Progenitor cell of endocrine pancreas (in vitro differentiated cells): ENCODE data around the gene UBASH3A. TPM values are rescaled to one million over a fixed set of nuclear protein-coding genes. Genes with fewer than 3 reads are reported as not detected.

Experiments used
- DNase-seq: peaks from one replicate; pipeline ENCODE4 v3.0.0; 2021; ENCODE audit warnings: low spot score; ENCODE audit not compliant: unreplicated experiment
- H3K27ac Mint-ChIP-seq: 2 replicates; pipeline ENCODE4 v1.8.0; 2021; ENCODE audit warnings: mild to moderate bottlenecking, moderate library complexity, mixed read lengths
- H3K27me3 Mint-ChIP-seq: 2 replicates; pipeline ENCODE4 v1.8.0; 2021; ENCODE audit warnings: mixed read lengths
- H3K36me3 Mint-ChIP-seq: 2 replicates; pipeline ENCODE4 v1.8.0; 2022; ENCODE audit warnings: mixed read lengths; ENCODE audit not compliant: insufficient read depth
- H3K4me1 Mint-ChIP-seq: 2 replicates; pipeline ENCODE4 v1.8.0; 2021; ENCODE audit warnings: low read depth, mixed read lengths
- H3K4me3 Mint-ChIP-seq: 2 replicates; pipeline ENCODE4 v1.8.0; 2021; ENCODE audit warnings: low read depth, mild to moderate bottlenecking, moderate library complexity, mixed read lengths
- H3K9me3 Mint-ChIP-seq: 2 replicates; pipeline ENCODE4 v1.8.0; 2021; ENCODE audit warnings: low read depth, mixed read lengths
- total RNA-seq: library from RNA; stranded (reverse); gene quantifications from 2 replicates; pipeline ENCODE4 v1.2.1, GENCODE V29; 2021
- TF ChIP-seq, protein P1 (sequence below): fragments of 200-600 bp; sonication (generic); IDR thresholded peaks from one replicate; pipeline ENCODE4 v1.5.0; 2021; ENCODE audit warnings: antibody characterized with exemption, mild to moderate bottlenecking; ENCODE audit not compliant: unreplicated experiment

Gene UBASH3A
- total RNA-seq, 1 donor from 2014 or later: not detected

DNA sequence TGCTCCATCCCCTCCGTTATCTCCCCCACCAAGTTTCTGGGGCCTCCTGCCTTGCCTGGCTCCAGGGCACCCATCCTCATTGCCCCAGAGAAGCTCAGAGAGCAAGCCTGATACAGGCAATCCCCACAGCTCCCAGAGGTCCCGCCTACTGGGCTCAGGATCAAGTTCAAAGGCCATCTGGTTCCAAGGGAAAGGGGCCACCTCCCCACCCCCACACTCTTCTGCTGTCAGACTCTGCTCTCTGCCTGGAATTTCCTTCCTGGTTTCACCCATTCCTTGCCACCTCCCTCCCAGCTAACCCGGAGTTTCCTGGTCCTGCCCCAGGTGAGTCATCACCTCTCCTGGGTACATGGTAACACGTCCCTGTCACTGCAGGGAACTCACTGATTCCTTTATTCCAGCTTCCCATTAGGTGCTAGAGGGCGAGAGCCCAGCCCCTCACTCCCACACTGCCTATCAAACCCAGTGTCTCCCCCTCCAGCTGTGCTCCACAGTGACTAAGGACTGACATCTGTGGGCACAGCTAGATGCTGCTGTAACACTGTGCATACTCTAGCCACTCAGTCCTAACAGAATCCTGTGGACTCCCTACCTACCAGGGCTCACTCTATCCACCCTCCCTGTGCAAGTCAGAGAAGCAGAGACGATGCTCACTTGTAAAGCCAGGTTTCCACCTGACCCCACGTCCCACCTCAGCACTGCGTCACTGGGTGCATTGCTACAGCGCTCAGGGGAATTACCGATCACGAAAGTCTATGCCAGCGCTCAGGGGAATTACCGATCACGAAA lies 70.5 kb downstream of the UBASH3A start:
- Mint-ChIP-seq H3K9me3 (no peaks in the 10 kb centered on the region), H3K4me1 (peaks cover 9% of the 10 kb centered on the region), H3K27me3 (no peaks in the 10 kb centered on the region), H3K36me3 (no peaks in the 10 kb centered on the region), H3K4me3 (no peak overlapping the region), H3K27ac (peak overlapping the region; percentile 55)
- TF ChIP-seq, protein P1, sequence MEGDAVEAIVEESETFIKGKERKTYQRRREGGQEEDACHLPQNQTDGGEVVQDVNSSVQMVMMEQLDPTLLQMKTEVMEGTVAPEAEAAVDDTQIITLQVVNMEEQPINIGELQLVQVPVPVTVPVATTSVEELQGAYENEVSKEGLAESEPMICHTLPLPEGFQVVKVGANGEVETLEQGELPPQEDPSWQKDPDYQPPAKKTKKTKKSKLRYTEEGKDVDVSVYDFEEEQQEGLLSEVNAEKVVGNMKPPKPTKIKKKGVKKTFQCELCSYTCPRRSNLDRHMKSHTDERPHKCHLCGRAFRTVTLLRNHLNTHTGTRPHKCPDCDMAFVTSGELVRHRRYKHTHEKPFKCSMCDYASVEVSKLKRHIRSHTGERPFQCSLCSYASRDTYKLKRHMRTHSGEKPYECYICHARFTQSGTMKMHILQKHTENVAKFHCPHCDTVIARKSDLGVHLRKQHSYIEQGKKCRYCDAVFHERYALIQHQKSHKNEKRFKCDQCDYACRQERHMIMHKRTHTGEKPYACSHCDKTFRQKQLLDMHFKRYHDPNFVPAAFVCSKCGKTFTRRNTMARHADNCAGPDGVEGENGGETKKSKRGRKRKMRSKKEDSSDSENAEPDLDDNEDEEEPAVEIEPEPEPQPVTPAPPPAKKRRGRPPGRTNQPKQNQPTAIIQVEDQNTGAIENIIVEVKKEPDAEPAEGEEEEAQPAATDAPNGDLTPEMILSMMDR: no peak
- DNase-seq: no peak

DNA sequence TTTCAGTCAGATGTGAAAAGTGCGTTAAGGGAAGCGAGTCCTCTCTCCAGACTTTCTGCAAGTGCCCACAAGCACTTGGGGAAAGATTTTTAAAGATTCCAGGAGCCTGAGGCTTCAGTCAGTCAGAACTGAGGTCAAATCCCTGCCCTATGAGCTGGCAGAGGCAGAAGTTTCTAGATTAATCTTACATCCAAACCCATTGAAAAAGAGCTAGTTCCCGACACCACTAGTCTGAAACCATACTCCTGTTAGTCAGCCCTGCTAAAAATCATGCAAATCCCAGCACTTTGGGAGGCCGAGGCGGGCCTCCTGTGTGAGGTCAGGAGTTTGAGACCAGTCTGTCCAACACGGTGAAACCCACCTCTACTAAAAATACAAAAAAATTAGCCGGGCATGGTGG lies 71.3 kb downstream of the UBASH3A start:
- no peaks in the 10 kb centered on the region for H3K27me3 Mint-ChIP-seq
- H3K9me3 Mint-ChIP-seq: no peaks in the 10 kb centered on the region
- no peak for DNase-seq
- TF ChIP-seq, protein P1: no peak
- H3K36me3 Mint-ChIP-seq: no peaks in the 10 kb centered on the region
- no peak overlapping the region for H3K27ac Mint-ChIP-seq
- H3K4me3 Mint-ChIP-seq: no peak overlapping the region
- H3K4me1 Mint-ChIP-seq: peaks cover 9% of the 10 kb centered on the region

DNA sequence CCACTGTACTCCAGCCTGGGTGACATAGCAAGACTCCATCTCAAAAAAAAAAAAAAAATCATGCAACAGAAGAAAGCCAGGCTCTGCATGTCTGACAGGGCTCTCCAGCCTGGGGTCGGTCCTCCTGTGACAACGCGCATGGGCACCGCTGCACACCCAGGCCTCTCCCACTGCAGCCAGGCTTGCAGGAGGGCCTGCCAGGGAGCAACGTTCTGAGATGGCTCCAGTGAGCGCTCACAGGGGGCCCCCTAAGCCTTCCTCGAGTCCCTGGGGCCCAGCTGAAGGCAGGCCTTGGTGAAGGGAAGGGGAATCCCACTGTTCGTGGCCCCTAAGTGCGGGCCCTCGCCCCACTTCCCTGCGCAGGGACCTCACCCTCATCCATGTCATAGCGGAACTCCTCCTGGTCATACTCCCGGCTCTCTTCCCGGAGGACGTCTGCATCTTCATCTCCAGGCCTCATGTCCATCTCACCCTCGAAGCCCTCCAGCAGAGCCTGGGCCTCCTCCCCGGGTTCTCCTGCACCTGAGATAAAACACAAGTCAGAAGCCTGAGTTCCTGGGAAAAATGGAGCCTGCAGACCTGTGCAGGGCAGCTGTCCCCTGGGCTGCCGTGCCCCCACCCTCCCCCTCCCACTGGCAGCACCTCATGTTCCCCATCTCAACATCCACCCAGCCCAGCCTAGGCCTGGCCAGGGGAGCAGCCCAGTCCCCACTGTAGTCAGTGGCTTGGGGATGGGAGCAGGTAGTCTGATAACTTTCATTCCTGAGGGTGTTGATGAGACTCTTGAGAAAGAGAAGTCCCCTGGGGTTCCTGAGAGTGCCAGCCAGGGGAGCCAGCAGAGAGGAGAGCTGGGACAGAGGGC lies 72.1 kb downstream of the UBASH3A start:
- H3K9me3 Mint-ChIP-seq: no peaks in the 10 kb centered on the region
- H3K27me3 Mint-ChIP-seq: no peaks in the 10 kb centered on the region
- H3K27ac Mint-ChIP-seq: no peak overlapping the region
- H3K4me3 Mint-ChIP-seq: no peak overlapping the region
- peaks cover 9% of the 10 kb centered on the region for H3K4me1 Mint-ChIP-seq
- TF ChIP-seq, protein P1: no peak
- no peak for DNase-seq
- H3K36me3 Mint-ChIP-seq: no peaks in the 10 kb centered on the region

DNA sequence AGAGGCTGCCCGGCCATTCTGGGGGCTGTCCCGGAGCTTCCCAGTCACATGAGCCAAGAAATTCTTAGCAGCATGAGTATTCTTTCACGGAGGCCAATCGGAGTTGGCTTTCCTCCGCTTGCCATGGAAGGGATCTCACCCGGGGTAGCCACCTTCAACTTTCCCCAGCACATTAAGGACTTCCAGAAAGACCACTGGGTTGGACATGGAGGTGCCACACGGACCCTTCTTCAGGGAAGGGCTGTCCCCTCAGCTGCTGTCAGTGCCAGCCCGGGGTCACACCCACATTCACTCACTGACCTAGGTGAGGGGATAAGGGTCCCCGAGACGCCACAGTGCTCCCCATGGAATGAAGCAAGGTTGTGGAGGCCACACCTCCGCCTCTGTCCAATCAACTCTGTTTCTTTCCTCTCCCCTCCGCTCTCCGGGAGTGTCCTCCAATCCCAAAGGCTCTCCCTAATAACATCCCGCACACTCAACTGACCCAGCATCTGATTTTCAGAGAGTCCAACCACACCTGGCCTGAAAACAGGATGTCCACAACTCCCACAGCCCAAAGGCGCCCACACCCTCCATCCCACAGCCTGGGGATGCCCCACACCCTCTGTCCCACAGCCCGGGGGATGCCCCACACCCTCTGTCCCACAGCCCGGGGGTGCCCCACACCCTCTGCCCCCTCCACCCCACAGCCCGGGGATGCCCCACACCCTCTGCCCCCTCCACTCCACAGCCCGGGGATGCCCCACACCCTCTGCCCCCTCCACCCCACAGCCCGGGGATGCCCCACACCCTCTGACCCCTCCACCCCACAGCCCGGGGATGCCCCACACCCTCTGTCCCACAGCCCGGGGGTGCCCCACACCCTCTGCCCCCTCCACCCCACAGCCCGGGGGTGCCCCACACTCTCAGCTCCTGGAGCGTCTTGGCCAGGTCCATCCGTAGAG lies 73.0 kb downstream of the UBASH3A start:
- Mint-ChIP-seq H3K4me1 (peaks cover 9% of the 10 kb centered on the region), H3K27me3 (no peaks in the 10 kb centered on the region), H3K4me3 (no peak overlapping the region), H3K36me3 (no peaks in the 10 kb centered on the region), H3K9me3 (peaks cover 4% of the 10 kb centered on the region), H3K27ac (no peak overlapping the region)
- no peak for DNase-seq
- TF ChIP-seq, protein P1: no peak

DNA sequence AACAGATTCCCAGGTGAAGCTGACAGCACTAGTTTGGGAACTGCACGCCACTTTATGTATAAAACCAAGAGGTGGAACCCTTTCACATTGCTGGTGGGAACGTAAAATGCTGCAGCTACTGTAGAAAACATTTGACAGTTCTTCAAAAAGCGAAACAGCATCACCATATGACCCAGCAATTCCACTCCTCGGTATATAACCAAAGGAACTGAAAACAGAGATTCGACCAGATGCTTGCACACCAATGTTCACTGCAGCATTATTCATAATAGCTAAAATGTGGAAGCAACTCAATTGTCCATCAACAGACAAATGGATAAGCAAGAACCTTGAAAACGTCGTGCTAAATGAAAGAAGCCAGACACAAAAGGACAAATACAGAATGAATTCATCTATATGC lies 74.8 kb downstream of the UBASH3A start:
- H3K27me3 Mint-ChIP-seq: no peaks in the 10 kb centered on the region
- no peak overlapping the region for H3K4me3 Mint-ChIP-seq
- no peak overlapping the region for H3K27ac Mint-ChIP-seq
- peaks cover 13% of the 10 kb centered on the region for H3K4me1 Mint-ChIP-seq
- H3K36me3 Mint-ChIP-seq: no peaks in the 10 kb centered on the region
- peaks cover 5% of the 10 kb centered on the region for H3K9me3 Mint-ChIP-seq
- DNase-seq: no peak
- TF ChIP-seq, protein P1: no peak
